IMR-90 (cell line): ENCODE results near the gene PRKCG. TPM values are rescaled to one million over a fixed set of nuclear protein-coding genes. Genes with fewer than 3 reads are reported as not detected.

Source experiments
- ATAC-seq: fragments of 200-7000 bp; cut with Tn5 transposase; 2 replicates; pipeline ENCODE4 v1.9.1; 2020; ENCODE audit warnings: low read depth, mild to moderate bottlenecking, moderate library complexity
- BruUV-seq: library from RNA; stranded (reverse); fragments of 400-500 nt; replicated peaks from 2 replicates; lab custom pipeline; 2021; lab: Mats Ljungman, UMichigan
- CTCF ChIA-PET: fragments of 300-600 bp; formaldehyde crosslinking; extraction: SDS; loops from one replicate; lab custom pipeline; 2021; ENCODE audit warnings: antibody characterized with exemption; lab: Yijun Ruan, JAX
- POLR2A ChIA-PET: fragments of 300-600 bp; sonication (Branson Sonifier 250); formaldehyde crosslinking; loops from one replicate; lab custom pipeline; 2022; ENCODE audit warnings: antibody characterized with exemption; ENCODE audit not compliant: unreplicated experiment; lab: Charles Lee
- DNase-seq: peaks from one replicate; pipeline ENCODE4 v3.0.0; 2013
- H2AFZ ChIP-seq: replicated peaks from 2 replicates; pipeline ENCODE3; 2013; ENCODE audit warnings: low read length, mild to moderate bottlenecking; ENCODE audit not compliant: poor library complexity
- H2AK5ac ChIP-seq: 2 replicates; pipeline ENCODE4 v1.6.1; 2013; ENCODE audit warnings: low read depth, low read length, inconsistent platforms
- H2AK9ac ChIP-seq: replicated peaks from 2 replicates; pipeline ENCODE3; 2013; ENCODE audit warnings: mild to moderate bottlenecking, low read depth, low read length, moderate library complexity; ENCODE audit not compliant: poor library complexity
- H2BK120ac ChIP-seq: 2 replicates; pipeline ENCODE4 v1.6.1; 2013; ENCODE audit warnings: low read depth, low read length, inconsistent platforms
- H2BK15ac ChIP-seq: 3 replicates; pipeline ENCODE4 v1.6.1; 2013; ENCODE audit warnings: low read depth, low read length, inconsistent platforms
- H2BK20ac ChIP-seq: 2 replicates; pipeline ENCODE4 v1.6.1; 2013; ENCODE audit warnings: low read depth, mild to moderate bottlenecking, inconsistent platforms, low read length, moderate library complexity
- H2BK5ac ChIP-seq: 2 replicates; pipeline ENCODE4 v1.6.1; 2013; ENCODE audit warnings: mild to moderate bottlenecking, low read depth, low read length, inconsistent platforms; ENCODE audit not compliant: poor library complexity, severe bottlenecking
- H3K14ac ChIP-seq: replicated peaks from 2 replicates; pipeline ENCODE4 v1.6.1; 2013; ENCODE audit warnings: low read depth, low read length, inconsistent platforms
- H3K18ac ChIP-seq: 2 replicates; pipeline ENCODE4 v1.6.1; 2013; ENCODE audit warnings: low read depth, low read length, control low read depth
- H3K23ac ChIP-seq: 2 replicates; pipeline ENCODE4 v1.6.1; 2013; ENCODE audit warnings: low read depth, low read length, inconsistent platforms
- H3K27ac ChIP-seq: 2 replicates; pipeline ENCODE4 v1.5.1; 2013; ENCODE audit warnings: mild to moderate bottlenecking, control low read depth, low read length; ENCODE audit not compliant: insufficient read depth
- H3K27me3 ChIP-seq: 2 replicates; pipeline ENCODE4 v1.6.1; 2013; ENCODE audit warnings: low read length; ENCODE audit not compliant: control insufficient read depth, insufficient read depth
- H3K36me3 ChIP-seq: 2 replicates; pipeline ENCODE4 v1.6.1; 2013; ENCODE audit warnings: low read length, mixed read lengths; ENCODE audit not compliant: control insufficient read depth, insufficient read depth
- H3K4ac ChIP-seq: 2 replicates; pipeline ENCODE4 v1.6.1; 2013; ENCODE audit warnings: low read depth, low read length, inconsistent platforms
- H3K4me1 ChIP-seq: 2 replicates; pipeline ENCODE4 v1.6.1; 2013; ENCODE audit warnings: low read length, mixed read lengths; ENCODE audit not compliant: control insufficient read depth, insufficient read depth
- H3K4me2 ChIP-seq: 2 replicates; pipeline ENCODE4 v1.6.1; 2013; ENCODE audit warnings: low read depth, mild to moderate bottlenecking, control low read depth, low read length, moderate library complexity
- H3K4me3 ChIP-seq: 2 replicates; pipeline ENCODE4 v1.5.1; 2013; ENCODE audit warnings: low read depth, mild to moderate bottlenecking, control low read depth, low read length, moderate library complexity; ENCODE audit not compliant: insufficient read depth
- H3K56ac ChIP-seq: 2 replicates; pipeline ENCODE4 v1.6.1; 2013; ENCODE audit warnings: low read length, inconsistent platforms; ENCODE audit not compliant: insufficient read depth; ENCODE audit errors: extremely low read depth
- H3K79me1 ChIP-seq, 2 experiments: 2 replicates each; pipeline ENCODE4 v1.6.1; 2013; ENCODE audit warnings: low read length in 2 of 2, inconsistent platforms in 1 of 2, low read depth in 1 of 2
- H3K9ac ChIP-seq: 2 replicates; pipeline ENCODE4 v1.6.1; 2013; ENCODE audit warnings: low read depth, low read length, control low read depth
- H3K9me1 ChIP-seq: 2 replicates; pipeline ENCODE4 v1.6.1; 2013; ENCODE audit warnings: low read length, inconsistent platforms; ENCODE audit not compliant: insufficient read depth
- H3K9me3 ChIP-seq: 2 replicates; pipeline ENCODE4 v1.6.1; 2013; ENCODE audit warnings: low read length; ENCODE audit not compliant: control insufficient read depth, insufficient read depth
- H4K20me1 ChIP-seq: 2 replicates; pipeline ENCODE4 v1.6.1; 2013; ENCODE audit warnings: low read length, inconsistent platforms; ENCODE audit not compliant: insufficient read depth
- H4K5ac ChIP-seq: 2 replicates; pipeline ENCODE4 v1.6.1; 2013; ENCODE audit warnings: mild to moderate bottlenecking, low read depth, low read length, control low read depth
- H4K8ac ChIP-seq, 2 experiments: 2 replicates each; pipeline ENCODE4 v1.6.1; 2013; ENCODE audit warnings: low read depth in 2 of 2, low read length in 2 of 2, control low read depth in 1 of 2, inconsistent platforms in 1 of 2
- H4K91ac ChIP-seq: 2 replicates; pipeline ENCODE4 v1.6.1; 2013; ENCODE audit warnings: low read depth, low read length, inconsistent platforms; ENCODE audit not compliant: insufficient read depth
- BHLHE40 ChIP-seq: fragments of 150-350 bp; IDR thresholded peaks from 2 replicates; pipeline ENCODE4 v1.6.1; 2016; ENCODE audit warnings: mild to moderate bottlenecking, low read depth, low read length
- MAZ ChIP-seq: IDR thresholded peaks from 2 replicates; pipeline ENCODE4 v1.6.1; 2012; ENCODE audit warnings: low read depth, mild to moderate bottlenecking, low read length, improper control_type of control experiment, moderate library complexity, borderline replicate concordance
- MXI1 ChIP-seq: IDR thresholded peaks from 2 replicates; pipeline ENCODE4 v1.6.1; 2012; ENCODE audit warnings: low read depth, mild to moderate bottlenecking, low read length, moderate library complexity, borderline replicate concordance
- NFE2L2 ChIP-seq: fragments of 150-350 bp; IDR thresholded peaks from 2 replicates; pipeline ENCODE4 v1.6.1; 2016; ENCODE audit warnings: low read depth, mild to moderate bottlenecking, low read length
- POLR2A ChIP-seq: IDR thresholded peaks from 2 replicates; pipeline ENCODE4 v1.6.1; 2012; ENCODE audit warnings: mild to moderate bottlenecking, low read depth, low read length
- RFX5 ChIP-seq: IDR thresholded peaks from 2 replicates; pipeline ENCODE4 v1.8.0; 2012; ENCODE audit warnings: low read depth, mild to moderate bottlenecking, low read length, moderate library complexity
- WGBS, 2 experiments: methylation state at CpG; one replicate each; pipeline versions ENCODE4 v1.1.5 to v1.1.7; 2013; ENCODE audit warnings: missing lambda C conversion rate in 2 of 2; ENCODE audit not compliant: insufficient read length in 1 of 2; ENCODE audit errors: extremely low coverage in 2 of 2; 5-methylcytosine and 5-hydroxymethylcytosine counted together
- dilution Hi-C: fragments of 300-500 bp; cut with HindIII; formaldehyde crosslinking; loops from one replicate; pipeline ENCODE4 v1.14.3; 2018; ENCODE audit warnings: low sequenced_read_pairs; ENCODE audit not compliant: unreplicated experiment
- in situ Hi-C: fragments of 300-500 bp; cut with MboI; formaldehyde crosslinking; loops from 3 replicates; pipeline ENCODE4 v1.14.3; 2019; ENCODE audit warnings: low sequenced_read_pairs, inconsistent platforms, mixed read lengths
- intact Hi-C: fragments of 100-400 bp; cut with micrococcal nuclease; formaldehyde crosslinking; loops from 2 replicates; pipeline ENCODE4 v1.10.0; 2022
- polyA plus RNA-seq, 3 experiments: library from polyadenylated mRNA; depleted of rRNA; stranded (reverse); fragments of >200 nt; gene quantifications; 2 replicates each; pipeline ENCODE4 v1.2.3, GENCODE V29; 2012; ENCODE audit warnings: low replicate concordance in 1 of 3
- total RNA-seq: library from RNA; depleted of rRNA; stranded (reverse); fragments of >200 nt; gene quantifications from 2 replicates; pipeline ENCODE4 v1.2.3, GENCODE V29; 2012

The PRKCG gene
- total and polyA plus RNA-seq, 2 of the 4 experiments (the other 2 are of a cell fraction) = not detected

- ATAC-seq (no peak), DNase-seq (no peak)
- no peak for TF ChIP-seq NFE2L2
- TF ChIP-seq MAZ = no peak
- no peak for TF ChIP-seq POLR2A
- no peak for TF ChIP-seq MXI1
- TF ChIP-seq BHLHE40 = no peak
- TF ChIP-seq RFX5 = no peak
- no peak overlapping the region for H2AK5ac ChIP-seq
- H3K27me3 ChIP-seq = peaks cover 17% of the 10 kb centered on the region
- H3K36me3 ChIP-seq = no peaks in the 10 kb centered on the region
- H2AFZ ChIP-seq = no peak overlapping the region
- H3K23ac ChIP-seq = no peak overlapping the region
- no peak overlapping the region for H2BK5ac ChIP-seq
- H4K91ac ChIP-seq = no peak overlapping the region
- no CpG with 5 or more reads among the region's 4 CpGs for WGBS, 2 experiments
- H3K79me1 ChIP-seq = no peaks in the 10 kb centered on the region
- H3K9me3 ChIP-seq = no peaks in the 10 kb centered on the region
- no peak overlapping the region for H2AK9ac ChIP-seq
- no peaks in the 10 kb centered on the region for H3K9me1 ChIP-seq
- H3K56ac ChIP-seq = no peak overlapping the region
- BruUV-seq = no TSS peak
- no peak overlapping the region for H3K14ac ChIP-seq
- no peaks in the 10 kb centered on the region for H4K20me1 ChIP-seq
- ChIA-PET POLR2A (no interaction called here), CTCF (no interaction called here)
- in situ Hi-C loops = no loop called here
- H4K8ac ChIP-seq = no peak overlapping the region
- no peak overlapping the region for H3K4ac ChIP-seq
- H3K9ac ChIP-seq = no peak overlapping the region
- H3K4me1 ChIP-seq = no peaks in the 10 kb centered on the region
- intact Hi-C loops = no loop called here
- H3K27ac ChIP-seq = no peak overlapping the region
- H4K5ac ChIP-seq = no peak overlapping the region
- no peak overlapping the region for H3K4me2 ChIP-seq
- no peak overlapping the region for H3K4me3 ChIP-seq
- dilution Hi-C loops = no loop called here
- H2BK15ac ChIP-seq = no peak overlapping the region
- H3K18ac ChIP-seq = no peak overlapping the region
- H2BK120ac ChIP-seq = no peak overlapping the region
- no peak overlapping the region for H2BK20ac ChIP-seq
Measured at GRCh38 chr19:53897459-53897858, 15.5 kb downstream of the PRKCG start.
